ENCODE data around the gene MAGI1.

MAGI1 gene

DNA sequence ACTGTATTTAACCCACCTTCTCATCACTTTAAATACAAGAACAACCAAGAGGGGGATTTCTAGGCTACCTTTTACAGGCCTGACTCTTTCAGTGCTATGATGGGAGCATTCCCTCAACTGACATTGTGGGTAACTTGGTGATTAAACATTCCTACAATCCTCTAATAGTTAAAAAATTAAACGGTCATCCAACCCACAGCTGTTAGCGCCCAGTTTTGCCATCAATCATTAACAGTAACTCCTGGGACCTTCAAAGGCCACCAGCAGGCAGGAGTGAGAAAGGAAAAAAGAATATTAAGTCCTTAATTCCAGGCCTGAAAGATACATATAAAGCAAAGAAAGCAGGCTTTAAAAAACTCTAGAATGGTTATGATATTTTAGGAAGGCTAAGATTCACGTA lies 512.1 kb downstream of the MAGI1 start:
- Histone ChIP-seq H3K9ac (ENCODE audit: low read length) (no peak overlapping the region), H3K79me2 (ENCODE audit: insufficient read depth, low read length) (no peaks in the 10 kb centered on the region), H3K4me3 (ENCODE audit: insufficient read depth, low read length, poor library complexity, severe bottlenecking) (no peak overlapping the region)

DNA sequence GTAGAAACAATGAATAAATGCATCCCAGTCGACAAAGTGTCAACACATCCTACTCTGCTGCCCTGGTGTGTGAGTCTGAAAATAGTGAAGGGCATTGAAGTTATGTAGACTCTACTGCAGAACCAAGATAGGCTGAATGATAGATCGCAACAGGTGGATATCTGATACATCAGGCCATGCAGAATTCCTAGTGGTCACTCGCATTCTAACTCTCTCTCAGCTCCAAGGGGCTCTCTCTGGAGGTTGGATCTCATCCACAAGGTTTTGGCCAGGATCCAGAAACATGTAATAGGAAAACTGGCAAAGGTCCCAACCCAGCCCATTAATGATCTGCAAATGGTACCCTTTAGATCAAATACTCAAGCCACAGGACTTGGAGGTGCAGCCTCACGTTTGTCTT lies 514.1 kb downstream of the MAGI1 start:
- TF ChIP-seq EZH2phosphoT487 (conservative IDR thresholded peaks at IDR 0.05; ENCODE audit: low read length): no peak
- TF ChIP-seq, protein P1, sequence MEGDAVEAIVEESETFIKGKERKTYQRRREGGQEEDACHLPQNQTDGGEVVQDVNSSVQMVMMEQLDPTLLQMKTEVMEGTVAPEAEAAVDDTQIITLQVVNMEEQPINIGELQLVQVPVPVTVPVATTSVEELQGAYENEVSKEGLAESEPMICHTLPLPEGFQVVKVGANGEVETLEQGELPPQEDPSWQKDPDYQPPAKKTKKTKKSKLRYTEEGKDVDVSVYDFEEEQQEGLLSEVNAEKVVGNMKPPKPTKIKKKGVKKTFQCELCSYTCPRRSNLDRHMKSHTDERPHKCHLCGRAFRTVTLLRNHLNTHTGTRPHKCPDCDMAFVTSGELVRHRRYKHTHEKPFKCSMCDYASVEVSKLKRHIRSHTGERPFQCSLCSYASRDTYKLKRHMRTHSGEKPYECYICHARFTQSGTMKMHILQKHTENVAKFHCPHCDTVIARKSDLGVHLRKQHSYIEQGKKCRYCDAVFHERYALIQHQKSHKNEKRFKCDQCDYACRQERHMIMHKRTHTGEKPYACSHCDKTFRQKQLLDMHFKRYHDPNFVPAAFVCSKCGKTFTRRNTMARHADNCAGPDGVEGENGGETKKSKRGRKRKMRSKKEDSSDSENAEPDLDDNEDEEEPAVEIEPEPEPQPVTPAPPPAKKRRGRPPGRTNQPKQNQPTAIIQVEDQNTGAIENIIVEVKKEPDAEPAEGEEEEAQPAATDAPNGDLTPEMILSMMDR (IDR thresholded peaks at IDR 0.05; ENCODE audit: insufficient read depth, low read length, poor library complexity, severe bottlenecking): no peak
- Histone ChIP-seq H4K20me1 (ENCODE audit: low read depth, low read length) (no peaks in the 10 kb centered on the region), H2AFZ (ENCODE audit: low read depth, low read length, severe bottlenecking) (no peak overlapping the region), H3K27me3 (ENCODE audit: low read length) (no peaks in the 10 kb centered on the region), H3K9me3 (ENCODE audit: insufficient read depth, low read length) (no peaks in the 10 kb centered on the region), H3K27ac (ENCODE audit: low read depth, low read length) (no peak overlapping the region), H3K9ac (ENCODE audit: low read length) (no peak overlapping the region), H3K79me2 (ENCODE audit: insufficient read depth, low read length) (no peaks in the 10 kb centered on the region), H3K4me3 (ENCODE audit: insufficient read depth, low read length, poor library complexity, severe bottlenecking) (no peak overlapping the region), H3F3A (ENCODE audit: insufficient read depth) (no peaks in the 10 kb centered on the region), H3K4me2 (ENCODE audit: low read depth, low read length, poor library complexity, severe bottlenecking) (no peak overlapping the region), H3K36me3 (ENCODE audit: low read length) (no peaks in the 10 kb centered on the region), H3K9me2 (replicated peaks; ENCODE audit: insufficient read depth, low read length) (no peaks in the 10 kb centered on the region)

More for the DNA sequence above, 512.1 kb downstream of the MAGI1 start:
- Histone ChIP-seq H3K36me3 (ENCODE audit: low read length) (no peaks in the 10 kb centered on the region), H3K9me2 (replicated peaks; ENCODE audit: insufficient read depth, low read length) (no peaks in the 10 kb centered on the region), H3F3A (ENCODE audit: insufficient read depth) (no peaks in the 10 kb centered on the region), H3K27ac (ENCODE audit: low read depth, low read length) (no peak overlapping the region), H3K9me3 (ENCODE audit: insufficient read depth, low read length) (no peaks in the 10 kb centered on the region), H2AFZ (ENCODE audit: low read depth, low read length, severe bottlenecking) (no peak overlapping the region), H3K27me3 (ENCODE audit: low read length) (no peaks in the 10 kb centered on the region), H3K4me2 (ENCODE audit: low read depth, low read length, poor library complexity, severe bottlenecking) (no peak overlapping the region), H4K20me1 (ENCODE audit: low read depth, low read length) (no peaks in the 10 kb centered on the region)
- TF ChIP-seq, protein P1 (IDR thresholded peaks at IDR 0.05; ENCODE audit: insufficient read depth, low read length, poor library complexity, severe bottlenecking): no peak
- TF ChIP-seq EZH2phosphoT487 (conservative IDR thresholded peaks at IDR 0.05; ENCODE audit: low read length): no peak

DNA sequence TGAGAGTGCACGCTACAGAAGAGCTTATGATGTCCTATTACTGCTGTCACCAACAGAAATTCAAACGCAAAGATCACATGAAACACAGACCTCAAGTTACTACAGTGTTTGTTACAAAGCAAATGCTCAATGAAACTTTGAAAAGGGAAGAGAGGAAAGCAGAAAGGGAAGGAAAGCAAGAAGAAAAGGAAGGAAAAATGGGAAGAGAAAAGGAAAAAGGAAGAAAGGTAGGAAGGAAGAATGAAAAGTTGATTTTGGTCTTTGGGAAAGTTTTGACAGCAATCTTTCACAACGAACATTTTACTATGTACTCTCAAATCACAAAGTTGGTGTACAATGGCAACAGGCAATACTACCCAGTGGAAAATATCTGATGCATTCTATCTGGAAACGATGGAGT lies 514.8 kb downstream of the MAGI1 start:
- Histone ChIP-seq H3K9ac (ENCODE audit: low read length) (no peak overlapping the region), H3K79me2 (ENCODE audit: insufficient read depth, low read length) (no peaks in the 10 kb centered on the region), H3K4me2 (ENCODE audit: low read depth, low read length, poor library complexity, severe bottlenecking) (no peak overlapping the region)

More for the DNA sequence above, 514.8 kb downstream of the MAGI1 start:
- Histone ChIP-seq H3K9me3 (ENCODE audit: insufficient read depth, low read length) (no peaks in the 10 kb centered on the region), H3K9me2 (replicated peaks; ENCODE audit: insufficient read depth, low read length) (no peaks in the 10 kb centered on the region), H3K36me3 (ENCODE audit: low read length) (no peaks in the 10 kb centered on the region), H3F3A (ENCODE audit: insufficient read depth) (no peaks in the 10 kb centered on the region), H4K20me1 (ENCODE audit: low read depth, low read length) (no peaks in the 10 kb centered on the region), H3K27me3 (ENCODE audit: low read length) (no peaks in the 10 kb centered on the region), H2AFZ (ENCODE audit: low read depth, low read length, severe bottlenecking) (no peak overlapping the region), H3K27ac (ENCODE audit: low read depth, low read length) (no peak overlapping the region), H3K4me3 (ENCODE audit: insufficient read depth, low read length, poor library complexity, severe bottlenecking) (no peak overlapping the region)
- TF ChIP-seq, protein P1 (IDR thresholded peaks at IDR 0.05; ENCODE audit: insufficient read depth, low read length, poor library complexity, severe bottlenecking): no peak
- TF ChIP-seq EZH2phosphoT487 (conservative IDR thresholded peaks at IDR 0.05; ENCODE audit: low read length): no peak
